Omental fat pad (tissue), 4 donors: ENCODE measurements around the gene COPG1. TPM values are rescaled to one million over a fixed set of nuclear protein-coding genes. Genes with fewer than 3 reads are reported as not detected.

Experiments
- ATAC-seq: fragments of 150-250 bp; one replicate; pipeline ENCODE4 v1.9.1; 2016; ENCODE audit warnings: mild to moderate bottlenecking, moderate library complexity; ENCODE audit not compliant: low FRiP score
- DNase-seq: peaks from one replicate; pipeline ENCODE4 v3.0.0-alpha.2; 2019; ENCODE audit warnings: low spot score
- total RNA-seq, 4 donors: library from RNA; depleted of rRNA; stranded (reverse); fragments of >200 nt; gene quantifications; one replicate each; pipeline ENCODE4 v1.1.0, GENCODE V29; 2016
- TF ChIP-seq, protein P1 (sequence below), 3 donors: fragments of 450-650 bp; IDR thresholded peaks; one replicate each; pipeline ENCODE4 v1.5.1; 2016 to 2017; ENCODE audit warnings: antibody characterized with exemption in 3 of 3, mild to moderate bottlenecking in 3 of 3, moderate library complexity in 2 of 3

The COPG1 gene
- total RNA-seq, 4 donors from 2014 or later = 107 to 148 (median 127) TPM

DNA sequence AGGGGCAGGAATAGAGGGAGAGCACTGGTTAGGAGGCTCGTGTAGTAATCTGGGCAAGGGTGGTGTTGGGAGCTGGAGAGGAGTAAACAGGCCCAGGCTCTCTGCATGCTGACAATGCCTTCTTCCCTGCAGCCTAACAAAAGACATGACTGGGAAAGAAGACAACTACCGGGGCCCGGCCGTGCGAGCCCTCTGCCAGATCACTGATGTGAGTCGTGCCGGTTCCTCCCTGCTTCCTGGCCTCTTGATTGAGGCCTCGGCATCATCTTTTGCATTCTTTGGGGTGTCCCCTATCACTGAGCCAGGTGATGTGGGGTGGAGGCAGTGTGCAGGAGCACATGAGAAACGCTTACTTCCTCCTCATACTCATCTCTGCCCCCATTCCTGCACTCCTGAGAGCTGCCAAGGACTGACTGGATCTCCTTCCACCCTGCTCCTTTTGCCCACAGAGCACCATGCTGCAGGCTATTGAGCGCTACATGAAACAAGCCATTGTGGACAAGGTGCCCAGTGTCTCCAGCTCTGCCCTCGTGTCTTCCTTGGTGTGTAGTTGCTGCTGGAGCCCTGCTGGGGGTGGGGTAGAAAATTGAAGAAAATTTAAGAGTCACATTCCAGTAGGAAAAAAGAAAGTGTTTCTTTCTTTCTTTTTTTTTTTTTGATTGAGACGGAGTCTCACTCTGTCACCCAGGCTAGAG, 5.3 kb downstream of the COPG1 start:
- no peak for ATAC-seq
- TF ChIP-seq, protein P1, sequence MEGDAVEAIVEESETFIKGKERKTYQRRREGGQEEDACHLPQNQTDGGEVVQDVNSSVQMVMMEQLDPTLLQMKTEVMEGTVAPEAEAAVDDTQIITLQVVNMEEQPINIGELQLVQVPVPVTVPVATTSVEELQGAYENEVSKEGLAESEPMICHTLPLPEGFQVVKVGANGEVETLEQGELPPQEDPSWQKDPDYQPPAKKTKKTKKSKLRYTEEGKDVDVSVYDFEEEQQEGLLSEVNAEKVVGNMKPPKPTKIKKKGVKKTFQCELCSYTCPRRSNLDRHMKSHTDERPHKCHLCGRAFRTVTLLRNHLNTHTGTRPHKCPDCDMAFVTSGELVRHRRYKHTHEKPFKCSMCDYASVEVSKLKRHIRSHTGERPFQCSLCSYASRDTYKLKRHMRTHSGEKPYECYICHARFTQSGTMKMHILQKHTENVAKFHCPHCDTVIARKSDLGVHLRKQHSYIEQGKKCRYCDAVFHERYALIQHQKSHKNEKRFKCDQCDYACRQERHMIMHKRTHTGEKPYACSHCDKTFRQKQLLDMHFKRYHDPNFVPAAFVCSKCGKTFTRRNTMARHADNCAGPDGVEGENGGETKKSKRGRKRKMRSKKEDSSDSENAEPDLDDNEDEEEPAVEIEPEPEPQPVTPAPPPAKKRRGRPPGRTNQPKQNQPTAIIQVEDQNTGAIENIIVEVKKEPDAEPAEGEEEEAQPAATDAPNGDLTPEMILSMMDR (IDR thresholded peaks at IDR 0.05) = no peak
- no peak for DNase-seq

DNA sequence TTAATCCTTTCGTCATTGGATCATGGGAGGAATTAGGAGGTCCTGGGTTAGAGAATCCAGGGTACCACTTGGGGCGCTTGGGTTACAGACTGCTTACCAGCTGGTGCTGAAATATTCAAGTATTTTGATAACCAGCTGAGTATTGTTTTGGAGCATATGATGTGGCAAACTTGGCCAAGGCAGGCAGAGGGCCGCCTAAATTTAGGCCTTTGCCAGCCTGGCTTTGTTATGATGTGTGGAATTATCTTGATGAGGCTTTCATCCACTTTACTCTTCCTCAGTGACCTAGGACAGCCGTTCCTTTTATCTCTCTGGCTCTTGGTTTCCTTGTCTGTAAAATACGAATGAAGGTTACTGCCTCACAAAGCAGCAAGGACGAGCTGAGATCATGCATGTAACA, 6.9 kb downstream of the COPG1 start:
- TF ChIP-seq, protein P1 (IDR thresholded peaks at IDR 0.05) = no peak
- no peak for DNase-seq
- no peak for ATAC-seq

DNA sequence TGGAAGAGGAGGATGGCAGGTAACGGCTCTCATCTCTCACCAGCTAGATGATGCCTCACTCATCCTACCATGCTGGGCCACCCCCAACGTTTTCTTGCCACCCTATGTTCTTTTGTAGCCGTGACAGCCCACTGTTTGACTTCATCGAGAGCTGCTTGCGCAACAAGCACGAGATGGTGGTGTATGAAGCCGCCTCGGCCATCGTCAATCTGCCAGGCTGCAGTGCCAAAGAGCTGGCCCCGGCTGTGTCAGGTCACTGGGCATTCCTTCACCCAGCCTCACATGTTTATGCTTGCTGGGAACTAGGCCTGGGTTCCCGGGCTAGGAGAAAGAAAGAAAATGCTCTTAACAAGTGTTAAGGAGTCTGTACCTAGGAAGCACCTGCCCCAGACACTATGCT, 8.2 kb downstream of the COPG1 start:
- DNase-seq (no peak), ATAC-seq (no peak)
- TF ChIP-seq, protein P1 (IDR thresholded peaks at IDR 0.05) = no peak

DNA sequence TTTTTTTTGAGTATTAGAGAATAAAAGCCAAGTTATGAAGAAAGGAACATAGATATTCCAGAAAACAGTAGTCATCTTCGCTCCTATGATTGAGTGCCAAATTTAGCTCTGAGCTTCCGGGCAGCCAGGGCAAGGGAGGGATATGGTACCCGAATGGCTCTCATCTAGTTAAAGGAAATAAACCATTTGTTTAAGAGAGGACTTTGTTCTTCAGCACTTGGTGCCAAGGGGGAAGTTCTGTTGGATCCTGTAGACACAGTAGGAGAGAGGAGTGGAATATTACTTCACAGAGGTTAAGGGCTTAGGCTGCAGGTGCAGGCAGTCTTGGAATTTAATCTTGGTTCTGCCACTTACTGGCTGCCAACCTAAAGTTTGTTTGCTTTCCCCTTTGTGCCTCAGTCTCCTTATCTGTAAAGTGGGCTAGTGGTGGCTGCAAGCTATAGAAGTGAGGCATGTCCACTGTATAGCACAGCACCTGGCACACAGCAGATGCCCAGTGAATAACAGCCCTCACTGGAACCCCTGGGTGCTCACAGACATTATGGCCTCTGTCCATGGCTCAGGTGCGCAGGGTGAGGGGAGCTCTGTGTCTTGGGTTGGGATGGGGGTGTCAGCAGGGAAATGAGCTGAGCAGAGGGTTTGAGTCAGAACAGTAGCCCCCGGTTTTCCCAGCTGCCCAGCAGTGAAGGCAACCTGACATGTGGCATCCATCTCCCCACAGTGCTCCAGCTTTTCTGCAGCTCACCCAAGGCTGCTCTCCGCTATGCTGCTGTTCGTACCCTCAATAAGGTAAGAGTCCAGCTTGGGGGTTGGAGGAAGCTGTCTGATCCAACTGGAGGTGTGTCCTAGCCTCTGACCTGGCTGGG, 10.4 kb downstream of the COPG1 start:
- DNase-seq = no peak
- ATAC-seq = no peak
- TF ChIP-seq, protein P1 (IDR thresholded peaks at IDR 0.05) = no peak

DNA sequence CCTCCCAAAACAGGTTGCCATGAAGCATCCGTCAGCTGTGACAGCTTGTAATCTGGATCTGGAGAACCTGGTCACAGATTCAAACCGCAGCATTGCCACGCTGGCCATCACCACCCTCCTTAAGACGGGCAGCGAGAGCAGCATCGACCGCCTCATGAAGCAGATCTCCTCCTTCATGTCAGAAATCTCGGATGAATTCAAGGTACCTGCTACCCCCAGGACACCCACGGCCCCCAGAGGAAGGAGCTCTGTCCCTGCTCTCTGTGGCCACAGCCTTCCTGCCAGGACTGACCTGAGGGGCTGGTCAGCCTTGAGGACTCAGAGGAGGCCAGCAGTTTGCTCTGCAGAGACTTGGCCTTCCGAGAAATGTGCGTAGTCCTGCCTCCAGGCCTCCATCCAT, 11.2 kb downstream of the COPG1 start:
- DNase-seq = no peak
- no peak for ATAC-seq
- TF ChIP-seq, protein P1 (IDR thresholded peaks at IDR 0.05) = no peak

DNA sequence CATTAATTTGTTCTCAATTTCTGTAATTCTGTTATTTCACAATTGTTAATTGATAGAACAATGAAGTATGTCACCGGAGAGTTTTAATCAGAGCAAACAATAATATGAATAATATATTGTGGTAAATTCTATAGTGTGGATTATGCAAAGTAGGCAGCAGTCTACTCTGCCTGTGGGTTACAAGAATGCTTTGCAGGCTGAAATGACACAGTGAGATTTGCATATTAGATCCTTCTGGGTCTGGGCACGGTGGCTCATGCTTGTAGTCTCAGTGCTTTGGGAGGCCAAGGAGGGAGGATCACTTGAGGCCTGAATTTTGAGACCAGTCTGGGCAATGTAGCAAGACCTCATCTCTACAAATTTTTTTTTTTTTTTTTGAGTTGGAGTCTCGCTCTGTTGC, 12.5 kb downstream of the COPG1 start:
- DNase-seq = no peak
- TF ChIP-seq, protein P1 (IDR thresholded peaks at IDR 0.05) = no peak
- no peak for ATAC-seq
